C1 segment of cervical spinal cord (tissue), 14 donors: ENCODE measurements around the gene CAMTA1.

Experiments used
- DNase-seq, 14 donors: peaks; one replicate each; lab custom pipeline; 2025; lab: John Stamatoyannopoulos, UW

Gene CAMTA1

GRCh38 chr1:7471836-7472235 lies 686.6 kb downstream of the CAMTA1 start:
- peak in 3 of 14 donors; percentile 9 to 34 (median 18) for DNase-seq

GRCh38 chr1:7473223-7474142 lies 688.2 kb downstream of the CAMTA1 start:
- no peak for DNase-seq

GRCh38 chr1:7474143-7474490 lies 688.9 kb downstream of the CAMTA1 start:
- no peak for DNase-seq

GRCh38 chr1:7474786-7475502 lies 689.7 kb downstream of the CAMTA1 start:
- DNase-seq, result no peak

GRCh38 chr1:7475691-7476090 lies 690.4 kb downstream of the CAMTA1 start:
- no peak for DNase-seq

GRCh38 chr1:7476402-7476801 lies 691.1 kb downstream of the CAMTA1 start:
- no peak for DNase-seq

GRCh38 chr1:7476861-7477547 lies 691.8 kb downstream of the CAMTA1 start:
- no peak for DNase-seq

GRCh38 chr1:7477593-7477992 lies 692.3 kb downstream of the CAMTA1 start:
- no peak for DNase-seq

GRCh38 chr1:7478142-7478790 lies 693.0 kb downstream of the CAMTA1 start:
- peak in 5 of 14 donors; percentile 11 to 30 (median 15) for DNase-seq

GRCh38 chr1:7478809-7479499 lies 693.7 kb downstream of the CAMTA1 start:
- DNase-seq, result peak in 6 of 14 donors; percentile 9 to 46 (median 21)

GRCh38 chr1:7479571-7479970 lies 694.3 kb downstream of the CAMTA1 start:
- no peak for DNase-seq

- DNase-seq, result no peak
These were observed 695.9 kb downstream of the CAMTA1 start for GRCh38 chr1:7481194-7481593.

- DNase-seq, result no peak
These were observed 696.8 kb downstream of the CAMTA1 start for GRCh38 chr1:7482077-7482476.

GRCh38 chr1:7482772-7483495 lies 697.7 kb downstream of the CAMTA1 start:
- DNase-seq, result no peak

GRCh38 chr1:7483634-7484383 lies 698.6 kb downstream of the CAMTA1 start:
- DNase-seq, result no peak

GRCh38 chr1:7485086-7485780 lies 700.0 kb downstream of the CAMTA1 start:
- DNase-seq, result no peak

GRCh38 chr1:7485826-7486225 lies 700.6 kb downstream of the CAMTA1 start:
- DNase-seq, result no peak

GRCh38 chr1:7487766-7488474 lies 702.7 kb downstream of the CAMTA1 start:
- no peak for DNase-seq
